Hematopoietic multipotent progenitor cell treated with erythropoietin and hydrocortisone succinate and interleukin-3 and kit ligand, for 6 days (in vitro differentiated cells): Measurements from ENCODE around the gene CAVIN1.
"Not testable (repeated sequence)": the region's sequence is repeated elsewhere in the genome, so short reads cannot be mapped to it uniquely, and the experiment has no call there.

Experiments
- DNase-seq: peaks from one replicate; pipeline ENCODE4 v3.0.0-alpha.2; 2015

Gene CAVIN1

DNA sequence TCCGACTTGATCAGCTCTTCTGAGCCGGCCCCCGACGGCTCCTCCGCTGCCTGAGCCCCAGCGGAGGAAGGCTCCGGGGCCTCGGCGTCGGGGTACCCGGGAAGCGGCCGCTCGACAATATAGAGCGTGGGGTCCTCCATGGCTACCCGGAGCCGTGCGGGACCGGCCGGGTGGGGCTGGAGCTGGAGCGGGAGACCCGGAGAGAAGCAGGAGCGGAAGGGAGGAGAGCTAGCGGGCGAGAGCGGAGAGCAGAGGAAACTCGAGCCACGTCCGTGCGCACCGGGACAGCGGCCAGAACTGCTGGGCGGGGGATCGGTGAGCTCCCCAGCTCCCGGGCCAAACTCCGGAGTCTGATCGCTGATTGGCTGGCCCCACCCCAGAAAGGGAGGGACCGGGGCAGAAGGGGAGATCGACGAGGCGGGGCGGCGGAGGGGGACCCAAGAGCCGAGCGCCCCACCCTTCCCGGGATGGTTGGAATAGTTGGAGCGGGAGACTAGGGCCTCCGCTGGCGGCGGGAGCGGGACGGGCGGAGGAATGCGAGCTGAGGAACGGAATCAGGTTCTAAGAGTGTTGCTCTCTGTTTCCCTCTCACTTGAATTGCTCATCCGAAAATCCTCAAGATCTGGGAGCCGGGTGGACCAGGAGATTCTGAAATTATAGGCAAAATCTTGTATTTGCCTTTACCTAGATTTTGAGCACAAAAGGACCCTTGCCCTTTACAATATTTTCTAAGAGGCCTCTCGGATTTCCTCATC lies at the start of gene CAVIN1:
CAVIN1 (minus strand) TSS at position 299 of the 755 bp plus-strand sequence; CDS start at position 140, 159 bp downstream.
- peak; percentile 81 for DNase-seq

- DNase-seq = no peak
These were observed 44.8 kb upstream of the CAVIN1 start for GRCh38 chr17:42467889-42468288.

DNA sequence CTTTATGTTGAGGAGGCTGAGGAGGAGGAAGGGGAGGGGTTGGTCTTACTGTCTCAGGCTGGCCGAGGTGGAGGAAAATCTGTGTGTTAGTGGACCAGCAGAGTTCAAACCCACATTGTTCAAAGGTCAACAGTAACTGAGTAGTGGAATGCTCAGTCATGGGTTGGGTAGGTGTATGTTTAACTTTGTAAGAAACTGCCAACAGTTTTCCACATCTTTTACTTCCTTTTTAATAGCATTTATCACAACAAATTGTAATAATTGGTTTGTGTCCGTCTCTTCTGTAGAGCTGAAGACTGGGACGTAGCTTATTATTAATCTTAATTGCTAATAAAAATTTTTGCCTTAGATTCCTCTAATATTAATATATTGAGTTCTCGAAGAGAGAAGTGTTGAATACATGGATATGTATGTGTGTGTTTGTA lies 40.9 kb upstream of the CAVIN1 start:
- no peak for DNase-seq

DNA sequence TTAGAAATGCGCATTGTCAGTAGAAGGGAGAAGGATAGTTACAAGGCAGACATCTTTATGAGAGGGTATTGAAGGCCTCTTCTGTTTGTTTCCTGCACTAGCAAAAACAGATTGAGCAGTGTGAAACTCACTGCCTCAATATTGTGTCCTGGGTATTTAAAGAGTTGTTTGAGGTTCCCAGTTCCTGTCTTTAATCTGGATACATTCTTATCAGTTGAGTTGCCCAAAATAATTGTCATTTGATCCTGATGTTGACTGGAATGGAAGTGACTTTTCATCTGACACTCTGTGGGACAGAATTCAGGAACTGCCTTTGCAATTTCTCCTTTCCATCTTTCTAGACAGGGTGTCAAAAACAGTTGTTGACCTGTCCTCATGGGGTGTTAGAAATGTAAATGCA lies 37.3 kb upstream of the CAVIN1 start:
- peak; percentile 17 for DNase-seq

GRCh38 chr17:42459801-42460281 lies 36.8 kb upstream of the CAVIN1 start:
- peak; percentile 87 for DNase-seq

GRCh38 chr17:42459256-42459800 lies 36.3 kb upstream of the CAVIN1 start:
- peak; percentile 80 for DNase-seq

DNA sequence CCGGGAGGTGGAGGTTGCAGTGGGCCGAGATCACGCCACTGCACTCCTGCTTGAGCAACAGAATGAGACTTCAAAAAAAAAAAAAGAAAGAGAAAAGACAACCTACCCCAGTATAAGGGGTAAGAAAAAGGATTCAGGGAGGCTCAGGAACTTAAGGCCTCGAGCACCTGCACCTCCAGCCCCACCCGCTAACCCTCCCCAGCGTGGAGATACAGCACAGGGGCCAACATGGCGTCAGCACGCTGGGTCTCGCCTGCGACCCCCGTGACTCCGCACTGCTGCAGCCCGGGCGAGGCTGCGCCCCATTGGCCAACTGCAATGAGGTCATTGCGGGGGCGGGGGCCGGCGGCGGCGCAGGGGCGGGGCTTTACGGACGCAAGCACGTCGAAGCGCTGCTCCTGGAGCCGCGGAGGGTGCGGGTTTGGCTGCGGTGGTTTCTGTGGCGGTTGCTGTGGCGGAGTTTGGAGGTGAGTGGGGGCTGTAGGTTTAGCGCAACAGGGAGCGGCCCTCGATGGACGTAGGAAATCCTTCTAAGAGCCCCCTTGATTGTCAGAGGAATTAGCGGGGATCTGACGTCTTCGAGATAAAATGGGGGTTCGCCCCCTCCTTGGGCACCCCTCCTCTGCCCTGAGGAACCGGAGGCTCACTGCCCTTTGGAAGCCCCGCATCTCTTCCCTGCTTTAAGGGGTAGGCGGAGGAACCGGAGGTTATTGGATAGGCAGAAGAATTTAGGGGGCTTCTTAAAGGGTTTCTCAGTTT lies 35.6 kb upstream of the CAVIN1 start, which contains the start of gene ATP6V0A1:
ATP6V0A1 (plus strand) TSS at position 382 of the 759 bp plus-strand sequence. CDS start 2,017 bp downstream, outside the sequence.
- DNase-seq = peak; percentile 93

DNA sequence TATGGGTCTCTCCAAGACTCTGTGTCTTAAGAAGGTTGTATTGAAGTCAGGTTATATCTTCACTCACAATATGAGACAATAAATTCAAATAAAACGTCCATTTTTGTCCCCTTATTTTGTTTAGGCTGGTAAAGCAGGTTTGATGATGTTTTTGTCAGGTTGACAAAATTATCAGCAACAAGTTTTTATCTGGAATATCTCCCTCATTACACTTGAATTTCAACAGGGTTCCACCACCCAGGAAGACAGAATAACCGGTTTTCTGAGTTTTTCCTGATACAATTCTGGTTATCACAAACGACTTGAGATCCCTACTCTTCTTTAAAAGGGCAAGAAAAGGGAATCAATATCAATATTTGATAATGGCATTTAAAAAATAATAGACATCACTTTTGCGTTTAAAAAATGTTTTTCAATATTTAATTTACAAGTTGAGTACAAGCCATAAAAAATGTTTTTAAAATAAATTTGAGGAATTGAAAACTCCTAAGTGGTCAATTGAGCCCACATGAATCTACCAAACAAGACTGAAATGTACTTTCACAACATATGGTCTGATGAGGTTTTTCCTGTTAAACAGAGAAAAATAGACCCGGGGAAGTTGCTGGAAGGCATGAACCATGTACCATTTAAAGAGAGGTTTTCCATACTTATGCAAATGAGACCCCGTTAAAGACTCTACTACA lies 34.2 kb upstream of the CAVIN1 start:
- peak; percentile 45 for DNase-seq

DNA sequence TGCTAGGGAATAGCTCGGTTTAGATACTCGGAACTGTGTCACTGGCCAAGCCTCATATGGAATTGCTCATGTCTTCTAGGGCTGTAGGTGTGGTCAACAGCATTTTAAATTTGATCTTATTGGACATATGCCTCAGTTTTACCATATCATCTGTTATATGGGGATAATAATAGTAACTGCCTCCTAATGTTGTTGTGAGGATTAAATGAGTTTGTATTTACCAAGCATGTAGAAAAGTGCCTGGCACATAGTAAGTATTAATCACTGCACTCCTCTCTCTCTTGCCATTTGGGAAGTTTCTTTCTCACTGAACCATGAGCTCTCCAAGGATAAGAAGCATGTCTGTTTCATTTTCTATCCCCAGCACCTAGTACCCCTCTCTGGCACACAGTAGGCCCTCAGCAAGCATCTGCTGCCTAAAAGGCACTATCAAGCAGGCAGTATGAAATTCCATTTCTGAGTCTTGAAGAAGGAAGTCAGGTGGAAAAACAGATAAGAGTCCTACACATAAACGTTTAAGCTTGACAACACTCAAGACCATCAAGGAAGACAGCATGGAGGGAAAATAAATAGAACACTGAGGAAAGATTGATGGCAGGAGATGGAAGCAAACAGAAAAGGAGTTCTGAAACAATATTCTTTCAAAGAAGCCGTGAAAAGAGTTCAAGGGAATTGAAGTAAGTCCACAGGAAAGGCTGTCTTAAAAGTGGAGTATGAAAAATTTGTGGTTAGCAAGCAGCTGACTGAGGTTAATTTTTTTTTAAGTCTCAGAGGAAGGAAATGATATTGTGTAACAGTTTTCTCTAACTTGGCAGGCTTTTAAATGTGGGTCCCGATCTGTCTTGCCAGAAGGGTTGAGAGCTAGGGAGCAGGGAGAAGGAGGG lies 33.4 kb upstream of the CAVIN1 start:
- peak; percentile 88 for DNase-seq

GRCh38 chr17:42454987-42455386 lies 31.9 kb upstream of the CAVIN1 start:
- DNase-seq = not testable (repeated sequence)

DNA sequence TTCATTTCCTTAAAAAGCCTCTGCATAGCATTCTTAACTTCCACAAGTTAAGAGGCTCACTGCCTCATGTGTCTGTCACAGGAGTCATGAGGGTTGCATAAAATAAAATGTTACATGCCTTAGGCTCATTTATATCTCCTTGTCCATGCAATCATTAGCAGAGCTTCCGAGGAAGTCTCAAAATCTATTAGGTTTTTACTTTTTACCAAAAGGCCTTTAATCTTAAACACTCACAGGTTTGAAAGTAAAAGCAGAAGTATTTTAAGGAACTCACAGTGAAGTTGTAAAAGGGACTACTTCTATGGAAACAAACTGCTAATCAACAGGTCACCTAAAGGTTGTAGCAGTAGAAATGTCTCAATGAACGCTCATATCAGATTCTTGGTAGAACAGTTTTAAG lies 30.4 kb upstream of the CAVIN1 start:
- DNase-seq = peak; percentile 63

GRCh38 chr17:42451270-42451669 lies 28.2 kb upstream of the CAVIN1 start:
- DNase-seq = not testable (repeated sequence)

DNA sequence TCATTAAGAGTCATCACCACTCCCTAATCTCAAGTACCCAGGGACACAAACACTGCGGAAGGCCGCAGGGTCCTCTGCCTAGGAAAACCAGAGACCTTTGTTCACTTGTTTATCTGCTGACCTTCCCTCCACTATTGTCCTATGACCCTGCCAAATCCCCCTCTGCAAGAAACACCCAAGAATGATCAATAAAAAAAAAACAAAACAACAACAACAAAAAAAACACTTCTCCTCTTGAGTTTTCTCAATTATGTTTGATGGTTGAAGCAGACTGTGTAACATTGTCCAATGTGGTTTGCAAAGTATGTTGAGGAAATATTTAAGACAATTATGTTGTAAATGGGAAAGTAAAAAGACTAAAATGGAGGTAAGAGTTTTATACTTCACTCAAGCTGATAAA lies 26.8 kb upstream of the CAVIN1 start:
- DNase-seq = not testable (repeated sequence)

DNA sequence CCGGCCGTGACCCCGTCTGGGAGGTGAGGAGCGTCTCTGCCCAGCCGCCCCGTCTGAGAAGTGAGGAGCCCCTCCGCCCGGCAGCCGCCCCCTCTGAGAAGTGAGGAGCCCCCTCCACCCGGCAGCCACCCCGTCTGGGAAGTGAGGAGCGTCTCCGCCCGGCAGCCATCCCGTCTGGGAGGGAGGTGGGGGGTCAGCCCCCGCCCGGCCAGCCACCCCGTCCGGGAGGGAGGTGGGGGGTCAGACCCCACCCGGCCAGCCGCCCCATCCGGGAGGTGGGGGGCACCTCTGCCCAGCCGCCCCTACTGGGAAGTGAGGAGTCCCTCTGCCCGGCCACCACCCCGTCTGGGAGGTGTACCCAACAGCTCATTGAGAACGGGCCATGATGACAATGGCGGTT lies 26.1 kb upstream of the CAVIN1 start:
- not testable (repeated sequence) for DNase-seq

DNA sequence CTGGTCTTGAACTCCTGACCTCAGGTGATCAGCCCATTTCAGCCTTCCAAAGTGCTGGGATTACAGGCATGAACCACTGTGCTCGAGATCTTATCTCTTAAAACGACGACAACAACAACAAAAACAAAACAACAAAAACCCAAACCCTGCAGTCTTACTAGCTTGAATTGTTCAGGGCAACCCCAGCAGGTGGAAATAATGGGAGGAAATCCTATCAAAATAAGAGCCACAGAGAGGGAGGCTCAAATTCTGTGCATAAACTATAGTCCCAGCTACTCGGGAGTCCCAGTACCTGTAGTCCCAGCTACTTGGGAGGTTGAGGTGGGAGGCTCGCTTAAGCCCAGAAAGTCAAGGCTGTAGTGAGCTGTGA lies 19.1 kb upstream of the CAVIN1 start:
- DNase-seq = no peak

DNA sequence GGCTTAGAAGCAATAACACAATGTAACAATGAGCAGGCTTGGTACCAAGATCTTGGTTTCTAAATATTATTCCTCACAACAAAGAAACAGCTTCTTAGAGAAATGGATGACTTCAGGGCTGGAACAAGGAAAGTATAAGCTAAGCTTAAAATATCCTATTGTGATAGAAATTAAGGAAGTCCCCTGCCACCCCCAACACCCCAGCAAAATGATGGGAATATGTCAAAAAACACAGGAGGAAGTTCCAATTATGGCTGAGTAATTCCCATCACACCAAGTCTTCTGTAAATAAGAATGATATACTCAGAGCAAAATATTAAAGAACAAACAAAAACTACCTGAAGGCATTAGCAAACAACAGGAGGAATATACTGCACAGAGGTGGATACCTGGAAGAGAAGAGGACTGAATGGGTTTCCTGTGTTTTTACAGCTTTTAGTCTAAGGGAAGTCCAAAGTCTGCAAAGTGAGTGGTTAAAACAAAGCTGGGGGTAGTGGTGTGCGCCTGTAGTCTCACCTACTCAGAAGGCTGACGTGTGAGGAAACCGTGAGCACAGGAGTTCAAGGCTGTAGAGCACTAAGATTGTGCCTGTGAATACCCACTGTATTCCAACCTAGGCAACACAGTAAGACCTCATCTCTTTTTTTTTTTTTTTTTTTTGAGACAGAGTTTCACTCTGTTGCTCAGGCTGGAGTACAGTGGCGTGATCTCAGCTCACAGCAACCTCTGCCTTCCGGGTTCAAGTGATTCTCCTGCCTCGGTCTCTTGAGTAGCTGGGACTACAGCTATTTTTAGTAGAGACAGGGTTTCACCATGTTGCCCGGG lies 18.5 kb upstream of the CAVIN1 start:
- no peak for DNase-seq

DNA sequence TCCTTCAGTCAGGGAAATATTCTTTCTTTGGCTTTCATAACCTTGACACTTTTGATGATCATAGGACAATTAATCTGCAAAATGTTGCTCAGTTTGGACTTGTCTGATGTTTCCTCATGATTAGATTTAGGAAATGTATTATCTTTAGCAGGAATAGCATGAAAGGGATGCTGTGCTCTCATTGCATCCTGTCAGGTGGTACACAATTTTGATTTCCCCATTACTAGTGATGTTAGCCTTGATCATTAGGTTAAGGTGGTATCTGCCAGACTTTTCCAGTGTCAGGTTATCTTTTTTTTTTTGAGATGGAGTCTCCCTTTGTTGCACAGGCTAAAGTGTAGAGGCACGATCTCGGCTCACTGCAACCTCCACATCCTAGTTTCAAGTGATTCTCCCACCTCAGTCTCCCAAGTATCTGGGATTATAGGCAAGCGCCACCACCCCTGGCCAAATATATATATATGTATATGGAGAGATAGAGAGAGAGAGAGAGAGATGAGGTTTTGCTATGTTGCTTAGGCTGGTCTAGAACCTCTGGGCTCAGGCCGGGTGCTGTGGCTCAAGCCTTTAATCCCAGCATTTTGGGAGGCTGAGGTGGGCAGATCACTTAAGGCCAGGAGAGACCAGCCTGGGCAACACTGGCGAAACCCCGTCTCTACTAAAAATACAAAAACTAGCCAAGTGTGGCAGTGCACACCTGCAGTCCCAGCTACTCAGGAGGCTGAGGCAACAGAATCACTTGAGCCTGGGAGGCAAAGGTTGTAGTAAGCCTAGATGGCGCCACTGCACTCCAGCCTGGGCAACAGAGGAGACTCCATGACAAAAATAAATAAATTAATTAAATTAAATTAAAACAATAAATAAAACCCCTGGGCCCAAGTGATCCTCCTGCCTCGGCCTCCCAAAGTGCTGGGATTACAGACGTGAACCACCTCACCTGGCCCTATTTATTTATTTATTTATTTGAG lies 15.8 kb upstream of the CAVIN1 start:
- DNase-seq = peak; percentile 61

GRCh38 chr17:42436391-42436790 lies 13.3 kb upstream of the CAVIN1 start:
- DNase-seq = no peak

DNA sequence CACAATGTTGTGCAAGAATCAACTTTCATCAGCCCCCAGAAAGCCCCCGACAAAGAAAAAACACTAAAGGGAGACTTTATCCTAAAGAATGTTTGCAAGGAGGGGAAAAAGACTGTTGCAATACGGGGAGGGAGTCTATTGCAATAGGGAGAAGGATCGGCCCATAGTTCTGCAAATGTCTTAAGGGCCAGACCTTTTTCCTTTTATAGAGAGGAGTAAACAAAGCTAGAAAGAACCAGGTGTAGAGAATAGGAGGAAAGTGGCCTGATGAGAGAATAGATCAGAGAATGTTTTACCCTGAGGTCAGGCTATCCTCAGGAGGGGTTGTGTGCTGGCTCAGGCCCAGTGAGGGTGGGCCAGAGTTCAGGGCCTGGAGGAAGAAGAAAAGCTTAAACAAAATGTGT lies 8.7 kb upstream of the CAVIN1 start:
- no peak for DNase-seq
